Activated CD8-positive, alpha-beta memory T cell treated with anti-CD3 and anti-CD28 coated beads, Interleukin-2, amount 10 ng/mL, durations not matched to agents 7 days and 5 days (primary cell): Measurements from ENCODE around the gene PLEKHH1. TPM values are rescaled to one million over a fixed set of nuclear protein-coding genes. Genes with fewer than 3 reads are reported as not detected.
A peak's percentile ranks its signal among the peaks of the same experiment; 100 is the strongest.
"Not testable (repeated sequence)": the region's sequence is repeated elsewhere in the genome, so short reads cannot be mapped to it uniquely, and the experiment has no call there.

Source experiments
- ATAC-seq: fragments of 150-1000 bp; cut with Tn5 transposase; one replicate; pipeline ENCODE4 v1.10.0; 2021; ENCODE audit warnings: moderate library complexity
- CTCF ChIA-PET: fragments of 350-600 bp; sonication (Branson Sonifier 250); formaldehyde crosslinking; loops from one replicate; lab custom pipeline; 2021; ENCODE audit warnings: antibody characterized with exemption; lab: Charles Lee
- DNase-seq: peaks from one replicate; pipeline ENCODE4 v3.0.0-alpha.2; 2020
- H3K27ac Mint-ChIP-seq: one replicate; pipeline ENCODE4 v1.8.0; 2021; ENCODE audit warnings: mild to moderate bottlenecking, mixed read lengths
- H3K27me3 Mint-ChIP-seq: one replicate; pipeline ENCODE4 v1.8.0; 2021; ENCODE audit warnings: mixed read lengths
- H3K36me3 Mint-ChIP-seq: one replicate; pipeline ENCODE4 v1.8.0; 2021; ENCODE audit warnings: mild to moderate bottlenecking, mixed read lengths
- H3K4me1 Mint-ChIP-seq: one replicate; pipeline ENCODE4 v1.8.0; 2021; ENCODE audit warnings: mixed read lengths
- H3K4me3 Mint-ChIP-seq: one replicate; pipeline ENCODE4 v1.8.0; 2021; ENCODE audit warnings: mild to moderate bottlenecking, moderate library complexity, mixed read lengths
- H3K9me3 Mint-ChIP-seq: one replicate; pipeline ENCODE4 v1.8.0; 2022; ENCODE audit warnings: low read depth, mixed read lengths
- total RNA-seq, 2 experiments: library from RNA; stranded (reverse); gene quantifications; one replicate each; pipeline ENCODE4 v1.2.3, GENCODE V29; 2021

Gene PLEKHH1
- total RNA-seq, 2 experiments from 2014 or later = 0.19 to 0.79 TPM

GRCh38 chr14:67584978-67585377 lies 51.9 kb downstream of the PLEKHH1 start:
- Mint-ChIP-seq H3K36me3 (peaks cover 2% of the 10 kb centered on the region), H3K4me3 (no peak overlapping the region), H3K27me3 (no peaks in the 10 kb centered on the region), H3K27ac (no peak overlapping the region), H3K4me1 (peaks cover 12% of the 10 kb centered on the region), H3K9me3 (no peaks in the 10 kb centered on the region)
- CTCF ChIA-PET = interaction anchor here (0.6 to 4.7 kb wide), 16 partner anchors 8 to 161 kb away, joined by 3 to 42 read pairs (median 4); partner anchors contain the start of genes PIGH and RDH11
- DNase-seq = no peak
- no peak for ATAC-seq

- H3K27me3 Mint-ChIP-seq = no peaks in the 10 kb centered on the region
- ATAC-seq (no peak), DNase-seq (no peak)
- H3K36me3 Mint-ChIP-seq = peaks cover 5% of the 10 kb centered on the region
- H3K4me1 Mint-ChIP-seq = peaks cover 6% of the 10 kb centered on the region
- H3K9me3 Mint-ChIP-seq = no peaks in the 10 kb centered on the region
- no peak overlapping the region for H3K27ac Mint-ChIP-seq
- no peak overlapping the region for H3K4me3 Mint-ChIP-seq
- CTCF ChIA-PET = interaction anchor here (3.3 to 4.7 kb wide), 3 partner anchors 15 to 159 kb away, joined by 12 to 42 read pairs (median 18); no protein-coding TSS in a partner anchor
Measured at GRCh38 chr14:67586369-67586768, 53.3 kb downstream of the PLEKHH1 start.

GRCh38 chr14:67589204-67589770 lies 56.2 kb downstream of the PLEKHH1 start:
- Mint-ChIP-seq H3K27ac (no peak overlapping the region), H3K36me3 (peaks cover 9% of the 10 kb centered on the region), H3K4me3 (no peak overlapping the region), H3K27me3 (no peaks in the 10 kb centered on the region), H3K4me1 (no peaks in the 10 kb centered on the region), H3K9me3 (no peaks in the 10 kb centered on the region)
- ATAC-seq (no peak), DNase-seq (no peak)
- CTCF ChIA-PET = interaction anchor here (0.7 to 4.2 kb wide), 6 partner anchors 9 to 162 kb away, joined by 3 to 17 read pairs (median 4); partner anchors contain the start of gene PIGH

GRCh38 chr14:67593650-67594049 lies 60.6 kb downstream of the PLEKHH1 start:
- not testable (repeated sequence) for H3K4me3 Mint-ChIP-seq, H3K9me3 Mint-ChIP-seq, H3K4me1 Mint-ChIP-seq, H3K27ac Mint-ChIP-seq, H3K27me3 Mint-ChIP-seq, ATAC-seq, DNase-seq
- peaks cover 12% of the 10 kb centered on the region for H3K36me3 Mint-ChIP-seq
- CTCF ChIA-PET = interaction anchor here (1.0 kb wide), 1 partner anchor 22 kb away, joined by 3 read pairs; no protein-coding TSS in a partner anchor

GRCh38 chr14:67595392-67595791 lies 62.3 kb downstream of the PLEKHH1 start:
- H3K27me3 Mint-ChIP-seq = no peaks in the 10 kb centered on the region
- DNase-seq = no peak
- H3K27ac Mint-ChIP-seq = no peak overlapping the region
- CTCF ChIA-PET = interaction anchor here (2.5 kb wide), 1 partner anchor 109 kb away, joined by 6 read pairs; no protein-coding TSS in a partner anchor
- ATAC-seq = no peak
- peaks cover 22% of the 10 kb centered on the region for H3K4me1 Mint-ChIP-seq
- peaks cover 14% of the 10 kb centered on the region for H3K36me3 Mint-ChIP-seq
- no peak overlapping the region for H3K4me3 Mint-ChIP-seq
- no peaks in the 10 kb centered on the region for H3K9me3 Mint-ChIP-seq

GRCh38 chr14:67599698-67600561 lies 66.8 kb downstream of the PLEKHH1 start, which contains the start of gene PIGH:
PIGH (minus strand) TSS chr14:67600268; CDS start chr14:67600203, 65 bp downstream.
- ATAC-seq (peak; percentile 99), DNase-seq (peak; percentile 96)
- H3K9me3 Mint-ChIP-seq = no peaks in the 10 kb centered on the region
- CTCF ChIA-PET = interaction anchor here (0.6 to 2.9 kb wide), 28 partner anchors 9 to 1172 kb away, joined by 3 to 17 read pairs (median 4); partner anchors contain the start of genes ARG2, ATP6V1D, EIF2S1 and PLEK2
- peaks cover 8% of the 10 kb centered on the region for H3K36me3 Mint-ChIP-seq
- peaks cover 29% of the 10 kb centered on the region for H3K4me1 Mint-ChIP-seq
- H3K27ac Mint-ChIP-seq = peak within 1 kb of the TSS; percentile 89
- peaks cover 7% of the 10 kb centered on the region for H3K27me3 Mint-ChIP-seq
- H3K4me3 Mint-ChIP-seq = peak within 1 kb of the TSS; percentile 91

GRCh38 chr14:67600562-67600974 lies 67.5 kb downstream of the PLEKHH1 start:
- not testable (repeated sequence) for DNase-seq, H3K9me3 Mint-ChIP-seq, H3K27me3 Mint-ChIP-seq, ATAC-seq, H3K36me3 Mint-ChIP-seq
- CTCF ChIA-PET = interaction anchor here (0.6 to 2.9 kb wide), 26 partner anchors 10 to 1172 kb away, joined by 3 to 17 read pairs (median 4); partner anchors contain the start of genes ARG2, ATP6V1D, EIF2S1 and RDH11
- peak overlapping the region; percentile 91 for H3K4me3 Mint-ChIP-seq
- H3K4me1 Mint-ChIP-seq = peaks cover 29% of the 10 kb centered on the region
- H3K27ac Mint-ChIP-seq = peak overlapping the region; percentile 89

GRCh38 chr14:67602076-67602475 lies 69.0 kb downstream of the PLEKHH1 start:
- no peak overlapping the region for H3K4me3 Mint-ChIP-seq
- peaks cover 29% of the 10 kb centered on the region for H3K4me1 Mint-ChIP-seq
- ATAC-seq (no peak), DNase-seq (no peak)
- H3K36me3 Mint-ChIP-seq = peaks cover 5% of the 10 kb centered on the region
- CTCF ChIA-PET = interaction anchor here (0.6 to 1.2 kb wide), 3 partner anchors 72 to 175 kb away, joined by 3 to 5 read pairs (median 3); no protein-coding TSS in a partner anchor
- H3K27me3 Mint-ChIP-seq = peaks cover 13% of the 10 kb centered on the region
- H3K9me3 Mint-ChIP-seq = no peaks in the 10 kb centered on the region
- H3K27ac Mint-ChIP-seq = no peak overlapping the region

GRCh38 chr14:67602995-67603545 lies 70.0 kb downstream of the PLEKHH1 start:
- DNase-seq = no peak
- Mint-ChIP-seq H3K4me3 (no peak overlapping the region), H3K27me3 (peaks cover 13% of the 10 kb centered on the region), H3K4me1 (peaks cover 24% of the 10 kb centered on the region), H3K27ac (no peak overlapping the region), H3K36me3 (peaks cover 5% of the 10 kb centered on the region), H3K9me3 (no peaks in the 10 kb centered on the region)
- CTCF ChIA-PET = no interaction called here
- ATAC-seq = no peak

- CTCF ChIA-PET = interaction anchor here (0.6 to 2.4 kb wide), 4 partner anchors 12 to 111 kb away, joined by 3 to 8 read pairs (median 4); no protein-coding TSS in a partner anchor
- no peaks in the 10 kb centered on the region for H3K9me3 Mint-ChIP-seq
- DNase-seq = no peak
- no peak overlapping the region for H3K27ac Mint-ChIP-seq
- H3K27me3 Mint-ChIP-seq = peaks cover 14% of the 10 kb centered on the region
- H3K4me1 Mint-ChIP-seq = peaks cover 7% of the 10 kb centered on the region
- no peak overlapping the region for H3K4me3 Mint-ChIP-seq
- ATAC-seq = no peak
- H3K36me3 Mint-ChIP-seq = no peaks in the 10 kb centered on the region
Measured at GRCh38 chr14:67607646-67608045, 74.6 kb downstream of the PLEKHH1 start.

- CTCF ChIA-PET = interaction anchor here (0.7 to 2.3 kb wide), 5 partner anchors 9 to 95 kb away, joined by 3 to 8 read pairs (median 4); partner anchors contain the start of gene ARG2
- Mint-ChIP-seq H3K36me3 (no peaks in the 10 kb centered on the region), H3K27ac (no peak overlapping the region), H3K9me3 (no peaks in the 10 kb centered on the region), H3K4me1 (peaks cover 7% of the 10 kb centered on the region), H3K27me3 (peaks cover 18% of the 10 kb centered on the region), H3K4me3 (no peak overlapping the region)
- DNase-seq = no peak
- ATAC-seq = no peak
Measured at GRCh38 chr14:67609642-67610310, 76.7 kb downstream of the PLEKHH1 start.

- Mint-ChIP-seq H3K27ac (no peak overlapping the region), H3K27me3 (peaks cover 18% of the 10 kb centered on the region), H3K4me3 (no peak overlapping the region), H3K9me3 (no peaks in the 10 kb centered on the region), H3K4me1 (peaks cover 7% of the 10 kb centered on the region), H3K36me3 (no peaks in the 10 kb centered on the region)
- CTCF ChIA-PET = interaction anchor here (0.7 to 2.3 kb wide), 5 partner anchors 9 to 94 kb away, joined by 3 to 8 read pairs (median 4); partner anchors contain the start of gene ARG2
- ATAC-seq = no peak
- DNase-seq = no peak
Measured at GRCh38 chr14:67610491-67610890, 77.4 kb downstream of the PLEKHH1 start.
